ENCODE data around the gene CCIN. TPM values are rescaled to one million over a fixed set of nuclear protein-coding genes. Genes with fewer than 3 reads are reported as not detected.
A peak's percentile ranks its signal among the peaks of the same experiment; 100 is the strongest.

CCIN gene
- total RNA-seq, 1 donor from 2014 or later: not detected

DNA sequence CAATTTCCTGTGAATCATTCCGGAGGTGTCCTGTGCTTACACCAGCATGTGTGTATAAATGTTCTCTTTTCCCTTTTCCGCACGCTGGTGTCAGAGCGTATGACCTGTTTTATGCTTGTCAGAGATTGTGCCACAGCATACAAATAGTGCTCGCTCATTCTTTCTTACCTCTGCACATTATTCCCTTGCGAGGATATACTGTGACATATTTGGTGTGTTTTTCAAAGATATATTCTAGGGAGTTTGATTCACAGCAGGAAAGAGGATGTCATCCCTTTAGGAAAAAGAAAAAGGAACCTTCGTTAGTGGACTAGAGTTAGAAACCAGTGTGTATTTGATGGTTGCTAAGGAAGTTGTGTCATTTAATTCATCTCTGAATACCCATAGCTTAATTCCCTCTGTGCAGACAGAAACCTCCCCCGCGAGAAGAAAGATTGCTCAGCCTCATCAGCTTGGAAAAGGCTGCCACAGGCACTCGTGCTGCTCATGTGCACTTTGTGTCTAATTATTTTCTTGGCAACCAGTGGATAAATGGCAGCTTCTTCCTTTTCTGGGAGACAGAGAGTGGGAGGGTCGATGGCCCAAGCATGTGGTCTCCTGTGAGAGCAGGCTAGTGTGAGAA lies 14.7 kb upstream of the CCIN start:
- Histone ChIP-seq H3K4me1 (no peaks in the 10 kb centered on the region), H3K79me2 (ENCODE audit: low read depth) (no peaks in the 10 kb centered on the region), H3K4me2 (no peak overlapping the region), H3K4me3 (no peak overlapping the region), H3K9ac (no peak overlapping the region), H3F3A (ENCODE audit: low read depth) (peaks cover 5% of the 10 kb centered on the region), H2AFZ (replicated peaks) (peak overlapping the region; percentile 27), H3K9me3 (ENCODE audit: low read depth) (no peaks in the 10 kb centered on the region), H3K36me3 (no peaks in the 10 kb centered on the region), H3K27ac (no peak overlapping the region), H4K20me1 (ENCODE audit: low read depth) (no peaks in the 10 kb centered on the region), H3K27me3 (no peaks in the 10 kb centered on the region)
- no peak for DNase-seq (ENCODE audit: low spot score)
- H3K9me3 Mint-ChIP-seq: peaks cover 16% of the 10 kb centered on the region
- peaks cover 2% of the 10 kb centered on the region for H3K27me3 Mint-ChIP-seq (ENCODE audit: insufficient read depth, low read depth)
- peak overlapping the region; percentile 76 for H3K27ac Mint-ChIP-seq
- peaks cover 4% of the 10 kb centered on the region for H3K36me3 Mint-ChIP-seq
- TF ChIP-seq EZH2phosphoT487 (IDR thresholded peaks at IDR 0.05) (no peak), EZH2 (IDR thresholded peaks at IDR 0.05) (no peak)
- TF ChIP-seq, protein P1, sequence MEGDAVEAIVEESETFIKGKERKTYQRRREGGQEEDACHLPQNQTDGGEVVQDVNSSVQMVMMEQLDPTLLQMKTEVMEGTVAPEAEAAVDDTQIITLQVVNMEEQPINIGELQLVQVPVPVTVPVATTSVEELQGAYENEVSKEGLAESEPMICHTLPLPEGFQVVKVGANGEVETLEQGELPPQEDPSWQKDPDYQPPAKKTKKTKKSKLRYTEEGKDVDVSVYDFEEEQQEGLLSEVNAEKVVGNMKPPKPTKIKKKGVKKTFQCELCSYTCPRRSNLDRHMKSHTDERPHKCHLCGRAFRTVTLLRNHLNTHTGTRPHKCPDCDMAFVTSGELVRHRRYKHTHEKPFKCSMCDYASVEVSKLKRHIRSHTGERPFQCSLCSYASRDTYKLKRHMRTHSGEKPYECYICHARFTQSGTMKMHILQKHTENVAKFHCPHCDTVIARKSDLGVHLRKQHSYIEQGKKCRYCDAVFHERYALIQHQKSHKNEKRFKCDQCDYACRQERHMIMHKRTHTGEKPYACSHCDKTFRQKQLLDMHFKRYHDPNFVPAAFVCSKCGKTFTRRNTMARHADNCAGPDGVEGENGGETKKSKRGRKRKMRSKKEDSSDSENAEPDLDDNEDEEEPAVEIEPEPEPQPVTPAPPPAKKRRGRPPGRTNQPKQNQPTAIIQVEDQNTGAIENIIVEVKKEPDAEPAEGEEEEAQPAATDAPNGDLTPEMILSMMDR (IDR thresholded peaks at IDR 0.05): no peak
- H3K4me3 Mint-ChIP-seq: peak overlapping the region; percentile 36
- H3K4me1 Mint-ChIP-seq: peaks cover 18% of the 10 kb centered on the region

DNA sequence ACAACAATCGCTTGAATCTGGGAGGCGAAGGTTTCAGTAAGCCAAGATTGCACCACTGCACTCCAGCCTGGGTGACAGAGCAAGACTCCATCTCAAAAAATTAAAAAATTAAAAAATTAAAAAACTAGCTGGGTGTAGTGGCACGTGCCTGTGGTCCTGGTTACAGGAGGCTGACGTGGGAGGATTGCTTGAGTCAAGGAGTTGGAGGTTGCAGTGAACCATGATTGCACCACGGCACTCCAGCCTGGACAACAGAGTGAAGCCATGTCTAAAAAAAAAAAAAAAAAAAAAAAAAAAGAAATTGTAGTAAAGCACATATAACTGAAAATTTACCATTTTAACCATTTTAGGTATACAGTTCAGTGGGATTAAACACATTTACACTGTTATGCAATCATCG lies 13.1 kb upstream of the CCIN start:
- H3K27me3 Mint-ChIP-seq (ENCODE audit: insufficient read depth, low read depth): peaks cover 2% of the 10 kb centered on the region

DNA sequence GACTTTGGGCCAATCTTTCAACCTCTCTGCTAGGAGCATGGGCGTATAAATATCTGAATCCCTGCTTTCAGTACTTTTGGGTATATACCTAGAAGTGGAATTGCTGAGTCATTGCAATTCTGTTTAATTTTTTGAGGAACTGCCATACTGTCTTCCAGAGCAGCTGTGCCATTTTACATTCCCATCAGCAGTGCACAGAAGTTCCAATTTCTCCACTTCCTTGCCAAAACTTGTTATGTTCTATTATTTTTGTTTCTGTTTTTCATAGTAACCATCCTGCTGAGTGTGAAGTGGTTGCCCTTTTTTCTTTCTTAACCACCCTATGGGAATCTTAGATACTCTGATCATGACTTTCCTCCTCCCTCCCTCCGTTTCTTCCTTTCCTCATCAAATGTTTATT lies 11.1 kb upstream of the CCIN start:
- no peak overlapping the region for H3K4me2 ChIP-seq
- H3K4me1 ChIP-seq: peaks cover 13% of the 10 kb centered on the region
- H3K9me3 ChIP-seq (ENCODE audit: low read depth): no peaks in the 10 kb centered on the region
- H3K4me3 Mint-ChIP-seq: no peak overlapping the region
- H3K27ac Mint-ChIP-seq: no peak overlapping the region
- TF ChIP-seq EZH2 (IDR thresholded peaks at IDR 0.05) (no peak), EZH2phosphoT487 (IDR thresholded peaks at IDR 0.05) (no peak)
- TF ChIP-seq, protein P1 (IDR thresholded peaks at IDR 0.05): no peak
- no peaks in the 10 kb centered on the region for H3K27me3 ChIP-seq
- no peak overlapping the region for H3K27ac ChIP-seq
- no peaks in the 10 kb centered on the region for H3K79me2 ChIP-seq (ENCODE audit: low read depth)
- H3K4me3 ChIP-seq: no peak overlapping the region
- peaks cover 2% of the 10 kb centered on the region for H3K27me3 Mint-ChIP-seq (ENCODE audit: insufficient read depth, low read depth)
- no peaks in the 10 kb centered on the region for H4K20me1 ChIP-seq (ENCODE audit: low read depth)
- no peak overlapping the region for H2AFZ ChIP-seq (replicated peaks)
- no peak for DNase-seq (ENCODE audit: low spot score)
- no peaks in the 10 kb centered on the region for H3K36me3 ChIP-seq
- H3K4me1 Mint-ChIP-seq: peaks cover 42% of the 10 kb centered on the region
- no peak overlapping the region for H3K9ac ChIP-seq
- peaks cover 16% of the 10 kb centered on the region for H3F3A ChIP-seq (ENCODE audit: low read depth)
- H3K36me3 Mint-ChIP-seq: peaks cover 4% of the 10 kb centered on the region
- peaks cover 16% of the 10 kb centered on the region for H3K9me3 Mint-ChIP-seq

More for the DNA sequence above, 13.1 kb upstream of the CCIN start:
- DNase-seq (ENCODE audit: low spot score): no peak
- H3K9me3 Mint-ChIP-seq: peaks cover 16% of the 10 kb centered on the region
- Histone ChIP-seq H3K4me2 (no peak overlapping the region), H3K27ac (no peak overlapping the region), H3F3A (ENCODE audit: low read depth) (peaks cover 5% of the 10 kb centered on the region), H3K9ac (no peak overlapping the region), H3K79me2 (ENCODE audit: low read depth) (no peaks in the 10 kb centered on the region), H3K27me3 (no peaks in the 10 kb centered on the region), H3K36me3 (no peaks in the 10 kb centered on the region), H4K20me1 (ENCODE audit: low read depth) (no peaks in the 10 kb centered on the region), H3K4me1 (no peaks in the 10 kb centered on the region), H2AFZ (replicated peaks) (no peak overlapping the region), H3K4me3 (no peak overlapping the region), H3K9me3 (ENCODE audit: low read depth) (no peaks in the 10 kb centered on the region)
- peaks cover 24% of the 10 kb centered on the region for H3K4me1 Mint-ChIP-seq
- H3K27ac Mint-ChIP-seq: no peak overlapping the region
- no peak overlapping the region for H3K4me3 Mint-ChIP-seq
- peaks cover 4% of the 10 kb centered on the region for H3K36me3 Mint-ChIP-seq
- TF ChIP-seq, protein P1 (IDR thresholded peaks at IDR 0.05): no peak
- no peak for TF ChIP-seq EZH2phosphoT487 (IDR thresholded peaks at IDR 0.05)
- no peak for TF ChIP-seq EZH2 (IDR thresholded peaks at IDR 0.05)

Data from neural progenitor cell (in vitro differentiated cells).